H9 (cell line): ENCODE results near the gene TK1. TPM values are rescaled to one million over a fixed set of nuclear protein-coding genes. Genes with fewer than 3 reads are reported as not detected.

ENCODE experiments used
- DNase-seq: peaks from one replicate; pipeline ENCODE4 v3.0.0-alpha.2; 2017
- H2AFZ ChIP-seq: one replicate; pipeline ENCODE4 v1.6.1; 2013; ENCODE audit warnings: mild to moderate bottlenecking, low read length, control low read depth, moderate library complexity
- H2AK5ac ChIP-seq: 2 replicates; pipeline ENCODE4 v1.6.1; 2013; ENCODE audit warnings: low read length, control low read depth, mixed read lengths; ENCODE audit not compliant: insufficient read length
- H2BK120ac ChIP-seq: one replicate; pipeline ENCODE4 v1.6.1; 2013; ENCODE audit warnings: low read depth, mild to moderate bottlenecking, low read length, control low read depth, inconsistent platforms; ENCODE audit not compliant: poor library complexity, severe bottlenecking
- H2BK12ac ChIP-seq: 2 replicates; pipeline ENCODE4 v1.6.1; 2013; ENCODE audit warnings: low read length, control low read depth, mixed read lengths, low read depth; ENCODE audit not compliant: insufficient read length
- H2BK15ac ChIP-seq: 2 replicates; pipeline ENCODE4 v1.6.1; 2013; ENCODE audit warnings: low read depth, low read length, control low read depth
- H2BK20ac ChIP-seq: one replicate; pipeline ENCODE4 v1.6.1; 2013; ENCODE audit warnings: low read depth, mild to moderate bottlenecking, low read length, control low read depth, inconsistent platforms; ENCODE audit not compliant: poor library complexity, severe bottlenecking
- H2BK5ac ChIP-seq: 2 replicates; pipeline ENCODE4 v1.6.1; 2013; ENCODE audit warnings: low read length, control low read depth, mixed read lengths; ENCODE audit not compliant: insufficient read length
- H3K14ac ChIP-seq: 2 replicates; pipeline ENCODE4 v1.6.1; 2013; ENCODE audit warnings: low read length, control low read depth; ENCODE audit not compliant: insufficient read depth
- H3K18ac ChIP-seq: 2 replicates; pipeline ENCODE4 v1.6.1; 2013; ENCODE audit warnings: low read depth, mild to moderate bottlenecking, mixed read lengths, low read length, control low read depth; ENCODE audit not compliant: insufficient read length
- H3K23ac ChIP-seq: 2 replicates; pipeline ENCODE4 v1.6.1; 2013; ENCODE audit warnings: low read length, control low read depth, mixed read lengths, low read depth; ENCODE audit not compliant: insufficient read length
- H3K23me2 ChIP-seq: 2 replicates; pipeline ENCODE4 v1.6.1; 2013; ENCODE audit warnings: low read depth, mild to moderate bottlenecking, mixed read lengths, low read length, control low read depth; ENCODE audit not compliant: insufficient read length, poor library complexity, severe bottlenecking
- H3K27ac ChIP-seq: 2 replicates; pipeline ENCODE4 v1.5.1; 2013; ENCODE audit warnings: low read length, control low read depth, mixed read lengths, low read depth; ENCODE audit not compliant: insufficient read length
- H3K27me3 ChIP-seq: 2 replicates; pipeline ENCODE4 v1.6.1; 2013; ENCODE audit warnings: low read length, control low read depth, inconsistent platforms; ENCODE audit not compliant: insufficient read depth
- H3K4ac ChIP-seq: 2 replicates; pipeline ENCODE4 v1.6.1; 2013; ENCODE audit warnings: low read depth, mild to moderate bottlenecking, control low read depth, inconsistent platforms, low read length, moderate library complexity
- H3K4me1 ChIP-seq: 2 replicates; pipeline ENCODE4 v1.6.1; 2013; ENCODE audit warnings: low read length, control low read depth, inconsistent platforms; ENCODE audit not compliant: insufficient read depth
- H3K4me2 ChIP-seq: 2 replicates; pipeline ENCODE4 v1.6.1; 2013; ENCODE audit warnings: low read length, control low read depth, mixed read lengths; ENCODE audit not compliant: insufficient read length, insufficient read depth
- H3K56ac ChIP-seq: 2 replicates; pipeline ENCODE4 v1.6.1; 2013; ENCODE audit warnings: low read depth, mild to moderate bottlenecking, mixed read lengths, low read length, control low read depth; ENCODE audit not compliant: insufficient read length
- H3K79me1 ChIP-seq: 2 replicates; pipeline ENCODE4 v1.6.1; 2013; ENCODE audit warnings: low read depth, mild to moderate bottlenecking, moderate library complexity, low read length, control low read depth, inconsistent platforms; ENCODE audit not compliant: insufficient read depth, poor library complexity, severe bottlenecking
- H3K79me2 ChIP-seq: 2 replicates; pipeline ENCODE4 v1.6.1; 2013; ENCODE audit warnings: low read length, control low read depth, inconsistent platforms; ENCODE audit not compliant: insufficient read depth
- H3K9ac ChIP-seq: 2 replicates; pipeline ENCODE4 v1.6.1; 2013; ENCODE audit warnings: low read length, control low read depth, mixed read lengths; ENCODE audit not compliant: insufficient read length; ENCODE audit errors: extremely low read depth
- H3K9me3 ChIP-seq: one replicate; pipeline ENCODE4 v1.6.1; 2013; ENCODE audit warnings: low read depth, low read length, inconsistent platforms; ENCODE audit not compliant: control insufficient read depth
- H3T11ph ChIP-seq: one replicate; pipeline ENCODE4 v1.6.1; 2013; ENCODE audit warnings: mild to moderate bottlenecking, low read length, control low read depth, inconsistent platforms
- H4K20me1 ChIP-seq: one replicate; pipeline ENCODE4 v1.6.1; 2013; ENCODE audit not compliant: control insufficient read depth, insufficient read length, insufficient read depth
- H4K5ac ChIP-seq: 2 replicates; pipeline ENCODE4 v1.6.1; 2013; ENCODE audit warnings: low read depth, mild to moderate bottlenecking, mixed read lengths, low read length, control low read depth; ENCODE audit not compliant: insufficient read length
- H4K8ac ChIP-seq: replicated peaks from 2 replicates; pipeline ENCODE4 v1.6.1; 2013; ENCODE audit warnings: low read length, control low read depth, mixed read lengths, low read depth; ENCODE audit not compliant: insufficient read length
- H4K91ac ChIP-seq: 2 replicates; pipeline ENCODE4 v1.6.1; 2013; ENCODE audit warnings: low read depth, mild to moderate bottlenecking, moderate library complexity, mixed read lengths, low read length, control low read depth; ENCODE audit not compliant: insufficient read length
- H3K27ac Mint-ChIP-seq, 3 experiments: 2 replicates in 2 of 3; 3 replicates in 1 of 3; pipeline ENCODE4 v1.8.0; 2020 to 2021; ENCODE audit warnings: mixed read lengths in 3 of 3, mild to moderate bottlenecking in 1 of 3, moderate library complexity in 1 of 3
- H3K27me3 Mint-ChIP-seq: 2 replicates; pipeline ENCODE4 v1.8.0; 2021; ENCODE audit warnings: low read depth, mild to moderate bottlenecking, moderate library complexity, mixed read lengths
- H3K36me3 Mint-ChIP-seq, 3 experiments: 2 replicates in 2 of 3; 3 replicates in 1 of 3; pipeline ENCODE4 v1.8.0; 2020 to 2021; ENCODE audit warnings: low read depth in 3 of 3, mixed read lengths in 3 of 3; ENCODE audit not compliant: insufficient read depth in 1 of 3
- H3K4me1 Mint-ChIP-seq, 2 experiments: 2 replicates each; pipeline ENCODE4 v1.8.0; 2020; ENCODE audit warnings: mixed read lengths in 2 of 2
- H3K4me3 Mint-ChIP-seq, 2 experiments: 2 replicates in 1 of 2; 3 replicates in 1 of 2; pipeline ENCODE4 v1.8.0; 2020 to 2021; ENCODE audit warnings: mild to moderate bottlenecking in 2 of 2, mixed read lengths in 2 of 2, moderate library complexity in 1 of 2
- H3K9me3 Mint-ChIP-seq, 2 experiments: 2 replicates in 1 of 2; 3 replicates in 1 of 2; pipeline ENCODE4 v1.8.0; 2020; ENCODE audit warnings: mild to moderate bottlenecking in 2 of 2, mixed read lengths in 2 of 2, moderate library complexity in 1 of 2
- CTCF ChIP-seq: fragments of 200-600 bp; sonication (generic); conservative IDR thresholded peaks from 3 replicates; pipeline ENCODE4 v1.8.0; 2021; ENCODE audit warnings: antibody characterized with exemption, mild to moderate bottlenecking
- WGBS: extraction: QIAGEN DNeasy Blood & Tissue Kit; methylation state at CpG from one replicate; pipeline ENCODE4 v1.1.7; 2013; ENCODE audit warnings: missing lambda C conversion rate, low lambda C conversion rate, mixed read lengths; ENCODE audit not compliant: insufficient read length; ENCODE audit errors: extremely low coverage; 5-methylcytosine and 5-hydroxymethylcytosine counted together
- total RNA-seq: library from RNA; stranded (reverse); gene quantifications from 2 replicates; pipeline ENCODE4 v1.2.1, GENCODE V29; 2021

The TK1 gene
- total RNA-seq, 1 experiment from 2014 or later, result 95.8 TPM

DNA sequence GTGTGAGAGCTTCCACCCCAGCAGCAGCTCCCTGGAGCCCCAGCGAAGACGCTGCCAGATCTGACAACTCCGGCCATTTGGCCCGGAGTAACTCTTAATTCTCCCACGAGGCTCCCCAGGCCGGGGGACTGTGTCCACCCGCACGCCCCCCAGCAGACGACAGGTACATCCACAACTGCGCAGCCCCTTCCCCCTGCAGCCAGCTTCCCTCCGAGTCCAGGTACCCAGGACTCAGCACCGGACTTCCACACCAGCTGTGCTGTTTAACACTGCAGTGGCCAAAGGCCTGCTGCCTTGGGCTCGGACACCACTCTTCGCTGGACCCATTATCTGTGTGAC, 11.2 kb downstream of the TK1 start:
- H3K27me3 ChIP-seq, result no peaks in the 10 kb centered on the region
- H4K5ac ChIP-seq, result no peak overlapping the region
- no peak overlapping the region for H3K56ac ChIP-seq
- peaks cover 26 to 46% of the 10 kb centered on the region in 2 experiments for H3K4me1 Mint-ChIP-seq
- no peak overlapping the region for H3T11ph ChIP-seq
- no peak overlapping the region for H3K4ac ChIP-seq
- H3K23ac ChIP-seq, result no peak overlapping the region
- DNase-seq, result no peak
- H2BK12ac ChIP-seq, result no peak overlapping the region
- H3K4me1 ChIP-seq, result no peaks in the 10 kb centered on the region; the same call in 1 of the 2 replicates
- WGBS, result no CpG with 5 or more reads among the region's 14 CpGs
- no peak overlapping the region for H3K18ac ChIP-seq
- H3K27me3 Mint-ChIP-seq, result no peaks in the 10 kb centered on the region; the same call in 1 of the 2 replicates
- no peak overlapping the region for H3K9ac ChIP-seq
- no peaks in the 10 kb centered on the region; a peak in 1 of 5 replicates for H3K9me3 Mint-ChIP-seq
- H3K14ac ChIP-seq, result no peak overlapping the region
- no peak overlapping the region for H4K91ac ChIP-seq
- no peaks in the 10 kb centered on the region for H3K79me2 ChIP-seq
- H3K23me2 ChIP-seq, result no peaks in the 10 kb centered on the region
- no peak overlapping the region for H2BK20ac ChIP-seq
- H2BK120ac ChIP-seq, result no peak overlapping the region
- H4K20me1 ChIP-seq, result no peaks in the 10 kb centered on the region
- TF ChIP-seq CTCF, result no peak
- H3K79me1 ChIP-seq, result no peaks in the 10 kb centered on the region
- H3K27ac ChIP-seq, result no peak overlapping the region
- no peak overlapping the region for H4K8ac ChIP-seq
- no peak overlapping the region for H2AK5ac ChIP-seq
- H2BK5ac ChIP-seq, result no peak overlapping the region
- H3K27ac Mint-ChIP-seq, result peak overlapping the region in 2 of 3 experiments; percentile 58 to 79; a peak in 4 of 7 replicates
- no peak overlapping the region for H3K4me2 ChIP-seq
- H2BK15ac ChIP-seq, result no peak overlapping the region
- H3K36me3 Mint-ChIP-seq, result peaks cover 42 to 77% (median 65%) of the 10 kb centered on the region in 3 experiments
- peak overlapping the region in 1 of 2 experiments; percentile 56; a peak in 1 of 5 replicates for H3K4me3 Mint-ChIP-seq
- H2AFZ ChIP-seq, result no peak overlapping the region
- H3K9me3 ChIP-seq, result no peaks in the 10 kb centered on the region
